NCI-H1436 treated with DMSO at 0.1 percent for 48 hours (cell line): ENCODE data around the gene GRHL1.
"Not testable (repeated sequence)": the region's sequence is repeated elsewhere in the genome, so short reads cannot be mapped to it uniquely, and the experiment has no call there.

Source experiments
- DNase-seq: peaks from one replicate; lab custom pipeline; 2025; lab: John Stamatoyannopoulos, UW

The GRHL1 gene

GRCh38 chr2:10009811-10010781 lies 58.6 kb downstream of the GRHL1 start:
- no peak for DNase-seq

GRCh38 chr2:10010861-10011605 lies 59.5 kb downstream of the GRHL1 start:
- not testable (repeated sequence) for DNase-seq

DNA sequence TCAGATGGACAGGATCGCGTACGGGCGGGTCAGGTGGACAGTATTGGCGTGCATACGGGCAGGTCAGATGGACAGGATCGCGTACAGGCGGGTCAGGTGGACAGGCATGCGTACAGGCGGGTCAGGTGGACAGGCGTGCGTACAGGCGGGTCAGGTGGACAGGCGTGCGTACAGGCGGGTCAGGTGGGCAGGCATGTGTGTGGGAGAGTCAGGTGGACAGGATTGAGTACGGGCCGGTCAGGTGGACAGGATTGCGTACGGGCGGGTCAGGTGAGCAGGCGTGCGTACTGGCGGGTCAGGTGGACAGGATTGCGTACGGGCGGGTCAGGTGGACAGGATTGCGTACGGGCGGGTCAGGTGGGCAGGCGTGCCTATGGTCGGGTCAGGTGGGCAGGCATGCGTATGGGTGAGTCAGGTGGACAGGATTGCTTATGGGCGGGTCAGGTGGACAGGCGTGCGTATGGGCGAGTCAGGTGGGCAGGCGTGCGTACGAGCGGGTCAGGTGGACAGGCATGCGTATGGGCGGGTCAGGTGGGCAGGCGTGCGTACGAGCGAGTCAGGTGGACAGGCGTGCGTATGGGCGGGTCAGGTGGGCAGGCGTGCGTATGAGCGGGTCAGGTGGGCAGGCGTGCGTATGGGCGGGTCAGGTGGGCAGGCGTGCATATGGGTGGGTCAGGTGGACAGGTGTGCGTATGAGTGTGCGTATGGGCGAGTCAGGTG lies 60.3 kb downstream of the GRHL1 start:
- not testable (repeated sequence) for DNase-seq

DNA sequence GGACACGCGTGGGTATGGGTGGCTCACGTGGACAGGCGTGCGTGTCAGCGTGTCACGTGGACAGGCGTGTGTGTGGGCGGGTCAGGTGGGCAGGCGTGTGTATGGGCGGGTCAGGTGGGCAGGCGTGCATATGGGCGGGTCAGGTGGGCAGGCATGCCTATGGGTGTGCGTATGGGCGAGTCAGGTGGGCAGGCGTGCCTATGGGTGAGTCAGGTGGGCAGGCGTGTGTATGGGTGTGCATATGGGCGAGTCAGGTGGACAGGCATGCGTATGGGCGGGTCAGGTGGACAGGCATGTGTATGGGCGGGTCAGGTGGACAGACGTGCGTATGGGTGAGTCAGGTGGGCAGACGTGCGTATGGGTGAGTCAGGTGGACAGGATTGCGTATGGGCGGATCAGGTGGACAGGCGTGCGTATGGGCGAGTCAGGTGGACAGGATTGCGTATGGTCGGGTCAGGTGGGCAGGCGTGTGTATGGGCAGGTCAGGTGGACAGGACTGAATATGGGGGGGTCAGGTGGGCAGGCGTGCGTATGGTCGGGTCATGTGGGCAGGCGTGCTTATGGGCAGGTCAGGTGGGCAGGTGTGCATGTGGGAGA lies 61.0 kb downstream of the GRHL1 start:
- DNase-seq = not testable (repeated sequence)

- no peak for DNase-seq
Measured at GRCh38 chr2:10012963-10013461, 61.5 kb downstream of the GRHL1 start.

DNA sequence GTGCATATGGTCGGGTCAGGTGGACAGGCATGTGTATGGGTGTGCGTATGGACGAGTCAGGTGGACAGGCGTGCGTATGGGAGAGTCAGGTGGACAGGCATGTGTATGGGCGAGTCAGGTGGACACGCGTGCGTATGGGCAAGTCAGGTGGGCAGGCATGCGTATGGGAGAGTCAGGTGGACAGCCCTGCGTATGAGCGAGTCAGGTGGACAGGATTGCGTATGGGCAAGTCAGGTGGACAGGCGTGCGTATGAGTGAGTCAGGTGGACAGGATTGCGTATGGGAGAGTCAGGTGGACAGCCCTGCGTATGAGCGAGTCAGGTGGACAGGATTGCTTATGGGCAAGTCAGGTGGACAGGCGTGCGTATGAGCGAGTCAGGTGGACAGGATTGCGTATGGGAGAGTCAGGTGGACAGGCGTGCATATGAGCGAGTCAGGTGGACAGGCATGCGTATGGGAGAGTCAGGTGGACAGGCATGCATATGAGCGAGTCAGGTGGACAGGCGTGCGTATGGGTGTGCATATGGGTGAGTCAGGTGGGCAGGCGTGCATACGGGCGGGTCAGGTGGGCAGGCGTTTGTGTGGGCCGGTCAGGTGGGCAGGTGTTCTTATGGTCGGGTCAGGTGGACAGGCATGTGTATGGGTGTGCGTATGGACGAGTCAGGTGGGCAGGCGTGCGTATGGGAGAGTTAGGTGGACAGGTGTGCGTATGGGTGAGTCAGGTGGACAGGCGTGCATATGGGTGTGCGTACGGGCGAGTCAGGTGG lies 62.3 kb downstream of the GRHL1 start:
- DNase-seq = not testable (repeated sequence)

DNA sequence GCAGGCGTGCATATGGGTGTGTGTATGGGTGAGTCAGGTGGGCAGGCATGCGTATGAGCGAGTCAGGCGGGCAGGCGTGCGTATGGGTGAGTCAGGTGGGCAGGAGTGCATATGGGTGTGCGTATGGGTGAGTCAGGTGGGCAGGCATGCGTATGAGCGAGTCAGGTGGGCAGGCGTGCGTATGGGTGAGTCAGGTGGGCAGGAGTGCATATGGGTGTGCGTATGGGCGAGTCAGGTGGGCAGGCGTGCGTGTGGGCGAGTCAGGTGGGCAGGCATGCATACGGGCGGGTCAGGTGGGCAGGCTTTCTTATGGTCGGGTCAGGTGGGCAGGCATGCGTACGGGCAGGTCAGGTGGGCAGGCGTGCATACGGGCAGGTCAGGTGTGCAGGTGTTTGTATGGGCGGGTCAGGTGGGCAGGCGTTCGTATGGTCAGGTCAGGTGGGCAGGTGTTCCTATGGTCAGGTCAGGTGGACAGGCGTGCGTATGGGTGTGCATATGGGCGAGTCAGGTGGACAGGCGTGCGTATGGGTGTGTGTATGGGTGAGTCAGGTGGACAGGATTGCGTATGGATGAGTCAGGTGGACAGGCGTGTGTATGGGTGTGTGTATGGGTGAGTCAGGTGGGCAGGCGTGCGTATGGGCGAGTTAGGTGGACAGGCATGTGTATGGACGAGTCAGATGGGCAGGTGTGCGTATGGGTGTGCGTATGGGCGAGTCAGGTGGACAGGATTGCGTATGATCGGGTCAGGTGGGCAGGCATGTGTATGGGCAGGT lies 63.1 kb downstream of the GRHL1 start:
- DNase-seq = no peak

DNA sequence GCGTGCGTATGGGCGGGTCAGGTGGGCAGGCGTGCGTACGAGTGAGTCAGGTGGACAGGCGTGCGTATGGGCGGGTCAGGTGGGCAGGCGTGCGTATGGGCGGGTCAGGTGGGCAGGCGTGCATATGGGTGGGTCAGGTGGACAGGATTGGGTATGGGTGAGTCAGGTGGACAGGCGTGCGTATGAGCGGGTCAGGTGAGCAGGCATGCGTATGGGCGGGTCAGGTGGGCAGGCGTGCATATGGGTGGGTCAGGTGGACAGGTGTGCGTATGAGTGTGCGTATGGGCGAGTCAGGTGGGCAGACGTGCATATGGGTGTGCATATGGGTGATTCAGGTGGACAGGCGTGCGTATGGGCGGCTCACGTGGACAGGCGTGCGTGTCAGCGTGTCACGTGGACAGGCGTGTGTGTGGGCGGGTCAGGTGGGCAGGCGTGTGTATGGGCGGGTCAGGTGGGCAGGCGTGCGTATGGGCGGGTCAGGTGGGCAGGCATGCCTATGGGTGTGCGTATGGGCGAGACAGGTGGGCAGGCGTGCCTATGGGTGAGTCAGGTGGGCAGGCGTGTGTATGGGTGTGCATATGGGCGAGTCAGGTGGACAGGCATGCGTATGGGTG lies 64.0 kb downstream of the GRHL1 start:
- not testable (repeated sequence) for DNase-seq

DNA sequence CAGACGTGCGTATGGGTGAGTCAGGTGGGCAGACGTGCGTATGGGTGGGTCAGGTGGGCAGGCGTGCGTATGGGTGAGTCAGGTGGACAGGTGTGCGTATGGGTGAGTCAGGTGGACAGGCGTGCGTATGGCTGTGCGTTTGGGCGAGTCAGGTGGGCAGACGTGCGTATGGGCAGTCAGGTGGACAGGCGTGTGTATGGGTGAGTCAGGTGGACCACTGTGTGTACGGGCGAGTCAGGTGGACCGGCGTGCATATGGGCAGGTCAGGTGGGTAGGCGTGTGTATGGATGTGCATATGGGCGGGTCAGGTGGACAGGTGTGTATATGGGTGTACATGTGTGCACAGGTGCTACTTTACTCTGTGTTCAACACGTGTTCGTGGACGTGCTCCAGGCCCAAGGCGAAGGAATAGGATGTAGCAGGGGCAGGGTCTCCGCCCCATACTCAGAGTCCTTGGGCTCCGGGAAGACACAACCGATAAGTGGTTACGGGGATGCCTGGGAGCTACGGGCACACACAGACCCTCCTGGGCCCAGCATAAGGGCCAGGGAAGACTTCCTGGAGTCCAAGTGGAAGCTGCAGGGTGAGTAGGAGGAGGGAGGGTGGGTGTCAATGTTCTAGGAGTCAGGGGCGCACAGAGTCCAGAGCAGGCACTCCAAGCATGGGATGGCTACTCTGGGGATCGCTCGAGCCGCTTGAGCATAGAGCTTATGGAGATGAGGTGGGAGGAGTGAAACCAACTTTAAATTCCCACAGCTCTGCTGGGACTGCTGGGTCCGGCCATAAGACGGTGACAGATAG lies 64.7 kb downstream of the GRHL1 start:
- no peak for DNase-seq

GRCh38 chr2:10016802-10017258 lies 65.3 kb downstream of the GRHL1 start:
- DNase-seq = no peak

- no peak for DNase-seq
Measured at GRCh38 chr2:10017313-10017941, 65.9 kb downstream of the GRHL1 start.

GRCh38 chr2:10019174-10019573 lies 67.7 kb downstream of the GRHL1 start:
- no peak for DNase-seq

DNA sequence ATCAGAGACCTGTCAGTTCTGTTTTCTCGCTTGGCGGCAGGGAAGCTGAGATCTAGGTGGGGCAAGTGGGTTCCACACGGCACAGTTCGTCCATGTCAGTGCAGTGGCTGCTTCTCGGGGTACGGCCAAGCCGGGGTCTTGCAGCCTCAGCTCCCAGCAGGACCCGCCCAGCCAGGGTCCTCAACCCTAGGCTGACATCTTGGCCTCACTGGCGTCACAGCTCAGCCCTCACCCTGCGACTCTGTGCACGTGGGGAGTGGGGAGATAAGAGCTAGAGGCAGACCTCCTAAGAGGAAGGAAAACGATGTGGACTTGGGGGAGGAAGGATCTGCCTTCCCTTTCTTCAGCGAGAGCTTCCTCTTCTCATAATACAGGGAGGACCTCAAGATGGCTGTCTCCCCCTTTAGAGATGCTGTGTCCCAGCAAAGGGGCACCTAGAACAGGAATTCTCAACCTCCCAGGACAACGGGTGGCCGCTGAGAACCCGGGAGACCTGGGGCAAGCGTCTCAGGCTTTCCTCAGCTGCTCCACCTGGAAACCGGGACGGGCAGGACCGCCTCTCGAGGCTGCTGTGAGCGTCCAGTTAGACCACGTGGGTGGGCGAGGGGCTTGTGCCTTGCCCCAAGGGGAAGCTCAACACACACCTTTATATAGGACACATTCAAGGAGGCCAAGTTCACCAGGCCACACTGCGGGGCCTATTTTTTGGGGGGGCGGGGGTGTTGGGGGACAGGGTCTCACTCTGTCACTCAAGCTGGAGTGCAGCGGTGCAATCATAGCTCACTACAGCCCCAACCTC lies 68.3 kb downstream of the GRHL1 start:
- DNase-seq = no peak

DNA sequence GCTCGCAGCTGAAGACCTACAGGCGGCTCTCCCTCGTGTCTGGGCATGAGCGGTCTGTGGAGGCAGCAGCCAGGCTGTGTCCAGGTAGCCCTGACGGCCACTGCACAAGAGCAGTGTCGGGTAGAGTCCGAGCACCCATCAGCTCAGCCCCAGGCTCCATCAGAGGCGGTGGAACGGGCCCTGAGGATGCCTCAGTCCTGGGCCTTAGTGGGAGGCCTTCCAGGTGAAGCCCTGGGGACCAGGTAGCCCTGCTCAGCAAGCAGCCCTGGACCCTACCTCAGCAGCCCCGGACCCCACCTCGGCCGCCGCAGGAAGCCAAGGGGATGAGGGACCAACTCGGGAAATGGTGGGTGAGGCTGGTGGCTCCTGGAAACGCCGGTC lies 70.5 kb downstream of the GRHL1 start:
- DNase-seq = no peak

DNA sequence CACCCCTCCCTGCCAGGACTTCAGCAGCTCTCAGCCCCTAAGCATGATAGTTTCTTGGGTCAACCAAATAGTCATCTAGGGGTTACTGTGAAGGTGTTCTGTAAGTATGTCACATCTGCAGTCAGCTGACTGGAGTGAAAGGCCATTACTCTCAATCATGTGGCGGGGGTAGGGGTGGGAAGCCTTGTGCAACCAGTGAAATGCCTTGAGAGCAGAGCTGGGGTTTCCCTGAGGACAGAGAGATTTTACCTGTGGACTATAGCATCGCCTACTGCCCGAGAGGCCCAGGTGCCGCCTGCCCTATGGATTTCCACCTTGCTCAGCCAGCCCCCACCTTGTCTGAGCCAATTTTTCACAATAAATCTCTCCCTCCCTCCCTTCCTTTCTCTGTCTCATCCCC lies 71.0 kb downstream of the GRHL1 start:
- DNase-seq = no peak

DNA sequence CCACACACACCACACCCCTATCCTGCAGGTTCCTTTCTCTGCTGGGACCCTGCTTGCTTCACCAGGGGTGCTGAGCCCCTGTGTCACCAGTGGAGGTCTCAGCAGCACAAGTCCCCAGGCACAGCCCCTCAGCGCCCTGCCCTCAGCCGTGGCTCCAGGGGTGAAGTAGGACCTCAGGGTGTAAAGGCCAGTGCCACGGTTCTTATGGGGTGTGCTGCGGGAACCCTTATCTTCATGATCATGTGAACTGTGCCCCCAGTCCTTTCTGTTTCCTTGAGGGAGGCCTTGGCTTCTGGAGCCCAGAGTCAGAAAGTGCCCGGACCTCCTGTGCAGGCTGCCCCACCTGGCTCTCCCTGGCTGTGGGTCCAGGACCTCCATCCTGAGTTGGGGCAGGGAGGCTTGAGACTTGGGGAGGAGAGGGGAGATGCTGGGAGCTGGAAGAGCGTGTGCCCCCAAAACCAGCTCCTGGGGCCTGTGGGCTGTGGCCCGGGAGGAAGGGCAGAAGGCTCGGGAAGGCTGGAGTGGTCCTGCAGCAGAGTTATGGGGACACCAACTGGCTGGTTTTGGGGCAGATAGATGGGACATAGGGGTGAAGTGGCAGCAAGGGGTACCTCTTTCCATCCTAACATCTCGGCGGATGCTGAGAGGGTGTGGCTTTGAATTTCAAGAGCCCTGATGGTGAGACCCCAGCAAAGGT lies 71.6 kb downstream of the GRHL1 start:
- no peak for DNase-seq
